ENCODE results near the gene STK31. TPM values are rescaled to one million over a fixed set of nuclear protein-coding genes. Genes with fewer than 3 reads are reported as not detected.

STK31 gene
- total RNA-seq (1 to 10 TPM in 2 of 7 donors, under 1 TPM in 5; 0.33 to 2.4 (median 0.85) TPM), polyA plus RNA-seq (under 1 TPM; 0.17 to 0.57 (median 0.19) TPM)
- long read RNA-seq, donor 1 = 0 reads
- long read RNA-seq, donor 2 = 0 reads

- DNase-seq = no peak
- H3K27ac ChIP-seq = no peak within 1 kb of the TSS
- TF ChIP-seq POLR2A (IDR thresholded peaks at IDR 0.05) (no peak), POLR2AphosphoS5 (IDR thresholded peaks at IDR 0.05) (no peak), CTCF (IDR thresholded peaks at IDR 0.05 in 8 of 11, conservative IDR thresholded peaks at IDR 0.05 in 3 of 11) (no peak)
- peaks cover 0 to 10% (median 5%) of the 10 kb centered on the region in 6 donors for H3K36me3 ChIP-seq
- peaks cover 0 to 16% (median 15%) of the 10 kb centered on the region in 8 donors for H3K9me3 ChIP-seq
- intact Hi-C loops (cut with DNase I; ENCODE audit: low total_unique reads) = loop anchor here (5.0 to 10.0 kb wide), 2 partner anchors 138 to 435 kb away; no protein-coding TSS in a partner anchor
- H3K4me1 ChIP-seq = no peaks in the 10 kb centered on the region
- no peak within 1 kb of the TSS for H3K4me3 ChIP-seq
- H3K27me3 ChIP-seq (replicated peaks in 1 of 7) = no peaks in the 10 kb centered on the region
- 93 to 96% (median 94%) methylated on average over 31 to 33 of the region's 33 CpGs for WGBS, 5 donors
Measured at GRCh38 chr7:23710000-23710399, at the start of gene STK31. STK31 (plus strand) TSS chr7:23710219; CDS start chr7:23710286, 67 bp downstream.

GRCh38 chr7:23661385-23661784, 48.6 kb upstream of the STK31 start:
- WGBS, 5 donors = 85 to 96% (median 92%) methylated on average over 3 of the region's 3 CpGs
- TF ChIP-seq CTCF (IDR thresholded peaks at IDR 0.05 in 8 of 11, conservative IDR thresholded peaks at IDR 0.05 in 3 of 11) (no peak), POLR2A (IDR thresholded peaks at IDR 0.05) (no peak), POLR2AphosphoS5 (IDR thresholded peaks at IDR 0.05) (no peak)
- Histone ChIP-seq H3K4me1 (no peaks in the 10 kb centered on the region), H3K4me3 (no peak overlapping the region), H3K27me3 (replicated peaks in 1 of 7) (no peaks in the 10 kb centered on the region), H3K9me3 (peaks cover 2 to 36% (median 18%) of the 10 kb centered on the region in 8 donors), H3K36me3 (no peaks in the 10 kb centered on the region), H3K27ac (no peak overlapping the region)
- DNase-seq = no peak
- intact Hi-C loops (cut with DNase I; ENCODE audit: low total_unique reads) = no loop called here

GRCh38 chr7:23662124-23662983, 47.7 kb upstream of the STK31 start:
- no peaks in the 10 kb centered on the region for H3K36me3 ChIP-seq
- peaks cover 2 to 35% (median 16%) of the 10 kb centered on the region in 8 donors for H3K9me3 ChIP-seq
- no peak for DNase-seq
- no peaks in the 10 kb centered on the region for H3K27me3 ChIP-seq (replicated peaks in 1 of 7)
- no peaks in the 10 kb centered on the region for H3K4me1 ChIP-seq
- no peak for TF ChIP-seq POLR2AphosphoS5 (IDR thresholded peaks at IDR 0.05)
- no peak for TF ChIP-seq CTCF (IDR thresholded peaks at IDR 0.05 in 8 of 11, conservative IDR thresholded peaks at IDR 0.05 in 3 of 11)
- TF ChIP-seq POLR2A (IDR thresholded peaks at IDR 0.05) = no peak
- WGBS, 5 donors = 82 to 88% (median 85%) methylated on average over 7 to 8 of the region's 8 CpGs
- intact Hi-C loops (cut with DNase I; ENCODE audit: low total_unique reads) = no loop called here
- H3K27ac ChIP-seq = no peak overlapping the region
- no peak overlapping the region for H3K4me3 ChIP-seq

- WGBS, 5 donors = 89 to 95% (median 94%) methylated on average over 2 of the region's 2 CpGs
- no peak for DNase-seq
- no peaks in the 10 kb centered on the region for H3K36me3 ChIP-seq
- no peak for TF ChIP-seq POLR2A (IDR thresholded peaks at IDR 0.05)
- no peak for TF ChIP-seq POLR2AphosphoS5 (IDR thresholded peaks at IDR 0.05)
- TF ChIP-seq CTCF (IDR thresholded peaks at IDR 0.05 in 8 of 11, conservative IDR thresholded peaks at IDR 0.05 in 3 of 11) = no peak
- H3K9me3 ChIP-seq = peaks cover 2 to 30% (median 16%) of the 10 kb centered on the region in 8 donors
- H3K4me1 ChIP-seq = no peaks in the 10 kb centered on the region
- H3K27me3 ChIP-seq (replicated peaks in 1 of 7) = no peaks in the 10 kb centered on the region
- no peak overlapping the region for H3K4me3 ChIP-seq
- H3K27ac ChIP-seq = no peak overlapping the region
- intact Hi-C loops (cut with DNase I; ENCODE audit: low total_unique reads) = no loop called here
Measured at GRCh38 chr7:23662984-23663313, 47.1 kb upstream of the STK31 start.

All from spleen (tissue), 13 donors.